ENCODE data around the gene KIF24.

KIF24 gene

GRCh38 chr9:34347800-34348158 lies 18.7 kb upstream of the KIF24 start:
- TF ChIP-seq CTCF (IDR thresholded peaks at IDR 0.05): no peak
- Histone ChIP-seq H3K9ac (no peak overlapping the region), H3K36me3 (ENCODE audit: control insufficient read depth, insufficient read depth, low read length) (no peaks in the 10 kb centered on the region), H3K9me3 (ENCODE audit: control insufficient read depth, low read length) (no peaks in the 10 kb centered on the region), H3K27ac (no peak overlapping the region), H3K27me3 (ENCODE audit: control insufficient read depth, insufficient read depth, low read length) (no peaks in the 10 kb centered on the region), H3K4me3 (ENCODE audit: low read depth, low read length) (no peak overlapping the region), H3K4me1 (no peaks in the 10 kb centered on the region), H3K79me2 (no peaks in the 10 kb centered on the region), H2AFZ (no peak overlapping the region), H3K4me2 (ENCODE audit: low read length) (no peak overlapping the region)

GRCh38 chr9:34346873-34347799 lies 18.1 kb upstream of the KIF24 start:
- no peak overlapping the region for H3K4me2 ChIP-seq (ENCODE audit: low read length)
- H3K27me3 ChIP-seq (ENCODE audit: control insufficient read depth, insufficient read depth, low read length): no peaks in the 10 kb centered on the region
- no peak overlapping the region for H3K4me3 ChIP-seq (ENCODE audit: low read depth, low read length)
- no peak overlapping the region for H2AFZ ChIP-seq
- no peak overlapping the region for H3K9ac ChIP-seq
- H3K36me3 ChIP-seq (ENCODE audit: control insufficient read depth, insufficient read depth, low read length): no peaks in the 10 kb centered on the region
- no peaks in the 10 kb centered on the region for H3K4me1 ChIP-seq
- no peaks in the 10 kb centered on the region for H3K9me3 ChIP-seq (ENCODE audit: control insufficient read depth, low read length)
- H3K79me2 ChIP-seq: no peaks in the 10 kb centered on the region
- H3K27ac ChIP-seq: no peak overlapping the region
- no peak for TF ChIP-seq CTCF (IDR thresholded peaks at IDR 0.05)

GRCh38 chr9:34343605-34344004 lies 14.5 kb upstream of the KIF24 start:
- Histone ChIP-seq H3K4me2 (ENCODE audit: low read length) (no peak overlapping the region), H3K9me3 (ENCODE audit: control insufficient read depth, low read length) (no peaks in the 10 kb centered on the region), H3K9ac (no peak overlapping the region), H3K27me3 (ENCODE audit: control insufficient read depth, insufficient read depth, low read length) (no peaks in the 10 kb centered on the region), H3K4me1 (no peaks in the 10 kb centered on the region), H3K27ac (no peak overlapping the region), H3K36me3 (ENCODE audit: control insufficient read depth, insufficient read depth, low read length) (no peaks in the 10 kb centered on the region), H2AFZ (no peak overlapping the region), H3K79me2 (no peaks in the 10 kb centered on the region), H3K4me3 (ENCODE audit: low read depth, low read length) (no peak overlapping the region)
- TF ChIP-seq CTCF (IDR thresholded peaks at IDR 0.05): no peak

GRCh38 chr9:34343090-34343489 lies 14.0 kb upstream of the KIF24 start:
- no peak overlapping the region for H3K27ac ChIP-seq
- H3K9me3 ChIP-seq (ENCODE audit: control insufficient read depth, low read length): no peaks in the 10 kb centered on the region
- H3K4me3 ChIP-seq (ENCODE audit: low read depth, low read length): no peak overlapping the region
- no peaks in the 10 kb centered on the region for H3K36me3 ChIP-seq (ENCODE audit: control insufficient read depth, insufficient read depth, low read length)
- H3K4me1 ChIP-seq: no peaks in the 10 kb centered on the region
- H3K9ac ChIP-seq: no peak overlapping the region
- H2AFZ ChIP-seq: no peak overlapping the region
- H3K27me3 ChIP-seq (ENCODE audit: control insufficient read depth, insufficient read depth, low read length): no peaks in the 10 kb centered on the region
- TF ChIP-seq CTCF (IDR thresholded peaks at IDR 0.05): no peak
- no peak overlapping the region for H3K4me2 ChIP-seq (ENCODE audit: low read length)
- no peaks in the 10 kb centered on the region for H3K79me2 ChIP-seq

Data from parathyroid adenoma (tissue), 2 donors.